Stimulated activated naive B cell treated with anti-CD40 and anti-IgM and Interleukin-4, amounts not matched to agents 10 μg/mL and 1 μg/mL and 100 μg/mL, for 72 hours (primary cell): Measurements from ENCODE around the gene RGS5.
"Not testable (repeated sequence)": the region's sequence is repeated elsewhere in the genome, so short reads cannot be mapped to it uniquely, and the experiment has no call there.

Experiments
- ATAC-seq, 2 donors: fragments of 150-1000 bp; cut with Tn5 transposase; replicated peaks; 2 replicates each; pipeline ENCODE4 v1.10.0; 2021; ENCODE audit warnings: moderate library complexity in 1 of 2
- DNase-seq: peaks from one replicate; pipeline ENCODE4 v3.0.0; 2021
- H3K27ac Mint-ChIP-seq: one replicate; pipeline ENCODE4 v1.8.0; 2022; ENCODE audit warnings: mild to moderate bottlenecking, mixed read lengths
- H3K27me3 Mint-ChIP-seq, 2 donors: one replicate each; pipeline ENCODE4 v1.8.0; 2022; ENCODE audit warnings: mixed read lengths in 2 of 2
- H3K36me3 Mint-ChIP-seq, 2 donors: one replicate each; pipeline ENCODE4 v1.8.0; 2022; ENCODE audit warnings: mixed read lengths in 2 of 2, mild to moderate bottlenecking in 1 of 2
- H3K4me1 Mint-ChIP-seq, 2 donors: one replicate each; pipeline ENCODE4 v1.8.0; 2022; ENCODE audit warnings: mixed read lengths in 2 of 2, mild to moderate bottlenecking in 1 of 2
- H3K4me3 Mint-ChIP-seq, 2 donors: one replicate each; pipeline ENCODE4 v1.8.0; 2022; ENCODE audit warnings: mild to moderate bottlenecking in 2 of 2, mixed read lengths in 2 of 2, moderate library complexity in 1 of 2
- H3K9me3 Mint-ChIP-seq, 2 donors: one replicate each; pipeline ENCODE4 v1.8.0; 2022; ENCODE audit warnings: mixed read lengths in 2 of 2, mild to moderate bottlenecking in 1 of 2

RGS5 gene, protein sequence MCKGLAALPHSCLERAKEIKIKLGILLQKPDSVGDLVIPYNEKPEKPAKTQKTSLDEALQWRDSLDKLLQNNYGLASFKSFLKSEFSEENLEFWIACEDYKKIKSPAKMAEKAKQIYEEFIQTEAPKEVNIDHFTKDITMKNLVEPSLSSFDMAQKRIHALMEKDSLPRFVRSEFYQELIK

DNA sequence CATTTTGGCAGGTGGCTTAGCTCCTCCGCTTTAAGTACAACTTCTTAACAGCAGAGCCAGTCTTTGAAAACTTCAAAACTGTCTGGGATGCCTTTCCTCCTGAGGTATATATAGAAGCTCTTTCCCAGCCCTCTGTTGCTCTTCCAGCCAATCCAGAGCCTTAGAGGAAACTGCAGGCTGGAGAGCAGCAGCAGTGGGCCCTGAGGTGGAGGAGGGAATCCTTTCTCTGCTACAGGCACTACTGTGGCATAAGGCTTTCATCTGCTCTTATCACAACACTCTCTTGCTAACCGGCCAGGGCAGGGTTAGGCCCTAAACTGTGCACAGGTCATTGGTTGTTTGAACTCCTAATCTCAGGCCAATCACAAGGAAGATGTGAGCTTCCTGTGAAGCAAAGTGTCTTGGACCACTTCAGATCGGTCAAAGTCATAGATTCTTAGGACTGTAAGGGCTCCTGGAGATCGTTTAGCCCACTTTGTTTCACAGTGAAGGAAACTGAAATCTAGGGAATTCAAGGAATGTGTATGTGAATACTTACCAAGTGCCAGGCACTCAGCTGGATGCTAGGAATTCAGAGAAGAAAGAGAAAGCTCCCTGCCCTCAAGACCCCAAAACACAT, at the start of gene RGS5:
Gene RGS5 (minus strand): TSS at position 84 of the 619 bp plus-strand sequence. CDS start 81 bp downstream, at position 3.
- DNase-seq (no peak), ATAC-seq (no peak)
- Mint-ChIP-seq H3K9me3 (no peaks in the 10 kb centered on the region), H3K4me1 (no peaks in the 10 kb centered on the region), H3K36me3 (no peaks in the 10 kb centered on the region), H3K27ac (no peak within 1 kb of the TSS), H3K27me3 (no peaks in the 10 kb centered on the region), H3K4me3 (no peak within 1 kb of the TSS)

DNA sequence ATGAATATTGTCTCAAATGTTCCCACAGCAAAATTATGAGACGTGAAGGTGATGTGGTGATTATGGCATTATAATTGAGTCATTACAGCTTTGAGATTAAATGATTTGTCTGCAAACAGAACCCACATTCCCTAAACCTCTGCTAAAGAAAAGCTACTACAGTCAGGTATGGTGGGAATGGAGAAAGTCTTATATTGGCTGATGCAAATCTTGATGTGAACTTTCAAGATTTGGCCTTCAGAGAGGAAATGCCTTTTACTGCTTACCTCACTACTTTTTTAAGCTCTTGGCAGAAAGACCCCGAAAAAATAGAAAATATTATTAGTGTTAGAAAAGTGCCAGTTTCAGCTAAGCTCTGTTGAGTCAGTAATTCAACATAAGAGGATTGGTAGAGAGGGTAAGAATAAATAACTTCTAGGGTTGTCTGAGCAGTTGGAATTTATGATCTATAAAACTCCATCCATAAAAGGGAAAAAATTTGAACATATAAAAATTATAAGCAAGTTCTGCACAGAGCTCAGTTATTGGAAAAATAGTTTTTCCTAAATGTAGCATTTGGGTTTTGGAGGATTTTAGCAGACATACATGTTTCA, 47.8 kb upstream of the RGS5 start:
- Mint-ChIP-seq H3K27ac (no peak overlapping the region), H3K4me3 (no peak overlapping the region), H3K4me1 (no peaks in the 10 kb centered on the region), H3K27me3 (no peaks in the 10 kb centered on the region), H3K36me3 (peaks cover 0 to 3% of the 10 kb centered on the region in 2 donors), H3K9me3 (no peaks in the 10 kb centered on the region)
- ATAC-seq, result no peak
- no peak for DNase-seq

DNA sequence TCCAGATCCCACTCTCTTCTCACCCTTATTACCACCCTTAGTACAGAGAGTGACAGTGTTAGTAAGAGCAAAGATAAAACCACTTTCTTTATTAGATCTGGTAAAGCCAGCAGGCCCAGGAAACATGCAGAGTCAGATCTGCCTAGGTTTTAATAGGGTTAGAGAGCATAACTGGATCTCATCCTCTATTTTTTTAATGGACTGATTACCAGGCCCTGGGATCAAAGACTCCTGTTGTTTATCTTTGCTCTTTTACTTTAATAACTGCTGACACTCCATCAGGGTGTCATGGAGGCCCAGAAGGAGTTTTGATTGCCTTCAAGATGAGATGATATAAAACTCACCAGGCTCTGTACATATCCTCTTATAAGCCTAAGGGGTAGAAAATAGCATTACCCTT, 45.3 kb upstream of the RGS5 start:
- peaks cover 0 to under 1% of the 10 kb centered on the region in 2 donors for H3K9me3 Mint-ChIP-seq
- no peaks in the 10 kb centered on the region for H3K4me1 Mint-ChIP-seq
- no peak overlapping the region for H3K4me3 Mint-ChIP-seq
- H3K27ac Mint-ChIP-seq, result no peak overlapping the region
- H3K36me3 Mint-ChIP-seq, result peaks cover 2% of the 10 kb centered on the region in 2 donors
- H3K27me3 Mint-ChIP-seq, result no peaks in the 10 kb centered on the region
- no peak for ATAC-seq
- DNase-seq, result no peak

DNA sequence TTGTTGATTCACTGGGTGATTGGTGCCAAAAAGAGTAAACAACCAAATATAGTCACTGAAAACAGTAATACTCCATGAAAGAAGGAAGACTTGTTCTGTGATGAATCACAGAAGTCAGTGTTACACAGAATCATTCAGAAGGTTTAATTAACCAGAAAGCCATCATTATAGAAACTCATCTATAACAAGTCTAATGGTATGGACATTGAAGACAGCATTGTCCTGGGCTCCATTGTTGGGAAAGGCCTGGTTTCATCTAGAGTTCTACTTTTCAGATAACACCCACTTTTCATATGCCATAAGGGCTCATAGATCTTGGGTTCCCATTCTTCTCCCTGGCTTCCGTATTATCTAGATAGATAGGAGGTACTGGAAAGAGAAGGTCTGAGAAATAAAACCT, 41.9 kb upstream of the RGS5 start:
- not testable (repeated sequence) for H3K27ac Mint-ChIP-seq, H3K9me3 Mint-ChIP-seq, H3K27me3 Mint-ChIP-seq, DNase-seq, H3K4me3 Mint-ChIP-seq, ATAC-seq, H3K36me3 Mint-ChIP-seq, H3K4me1 Mint-ChIP-seq

DNA sequence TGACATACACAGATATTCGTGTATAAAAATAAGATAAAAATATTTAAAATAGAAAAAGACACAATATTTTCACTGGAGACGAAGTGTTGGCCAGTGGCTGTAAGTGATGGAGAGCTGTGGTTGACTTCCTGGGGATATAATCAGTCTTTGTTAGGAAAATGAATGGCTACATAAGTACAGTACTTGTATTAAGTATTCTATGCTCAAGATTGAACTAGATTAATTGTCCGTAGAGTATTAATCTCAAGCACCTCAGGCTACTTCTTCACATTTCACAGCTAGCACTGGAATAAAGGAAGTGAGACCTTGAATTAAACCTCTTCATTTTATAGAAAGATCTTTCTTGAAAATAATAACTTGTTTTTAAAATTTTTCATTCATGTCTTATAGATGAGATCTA, 39.0 kb upstream of the RGS5 start:
- Mint-ChIP-seq H3K4me3 (no peak overlapping the region), H3K9me3 (peaks cover 0 to 2% of the 10 kb centered on the region in 2 donors), H3K4me1 (no peaks in the 10 kb centered on the region), H3K27me3 (no peaks in the 10 kb centered on the region), H3K27ac (no peak overlapping the region), H3K36me3 (peaks cover 4 to 5% of the 10 kb centered on the region in 2 donors)
- DNase-seq (no peak), ATAC-seq (no peak)

DNA sequence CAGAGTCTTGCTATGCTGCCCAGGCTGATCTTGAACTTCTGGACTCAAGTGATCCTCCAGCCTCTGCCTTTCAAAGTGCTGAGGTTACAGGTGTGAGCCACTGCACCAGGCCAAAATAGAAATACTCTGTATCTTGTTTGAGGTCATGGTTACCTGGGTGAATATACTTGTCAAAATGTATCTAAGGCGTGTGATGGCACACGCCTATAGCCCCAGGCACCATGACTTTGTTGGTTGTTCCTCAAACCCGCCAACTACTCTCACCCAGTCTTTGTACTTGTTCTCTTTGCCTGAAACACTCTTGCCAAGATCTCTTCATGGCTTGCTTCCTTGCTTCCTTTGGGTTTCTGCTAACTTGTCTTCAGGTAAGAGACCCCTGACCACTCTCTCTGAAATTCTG, 38.0 kb upstream of the RGS5 start:
- DNase-seq (no peak), ATAC-seq (no peak)
- no peaks in the 10 kb centered on the region for H3K4me1 Mint-ChIP-seq
- H3K27ac Mint-ChIP-seq, result no peak overlapping the region
- H3K4me3 Mint-ChIP-seq, result no peak overlapping the region
- peaks cover 0 to 2% of the 10 kb centered on the region in 2 donors for H3K9me3 Mint-ChIP-seq
- peaks cover 4 to 5% of the 10 kb centered on the region in 2 donors for H3K36me3 Mint-ChIP-seq
- H3K27me3 Mint-ChIP-seq, result no peaks in the 10 kb centered on the region

DNA sequence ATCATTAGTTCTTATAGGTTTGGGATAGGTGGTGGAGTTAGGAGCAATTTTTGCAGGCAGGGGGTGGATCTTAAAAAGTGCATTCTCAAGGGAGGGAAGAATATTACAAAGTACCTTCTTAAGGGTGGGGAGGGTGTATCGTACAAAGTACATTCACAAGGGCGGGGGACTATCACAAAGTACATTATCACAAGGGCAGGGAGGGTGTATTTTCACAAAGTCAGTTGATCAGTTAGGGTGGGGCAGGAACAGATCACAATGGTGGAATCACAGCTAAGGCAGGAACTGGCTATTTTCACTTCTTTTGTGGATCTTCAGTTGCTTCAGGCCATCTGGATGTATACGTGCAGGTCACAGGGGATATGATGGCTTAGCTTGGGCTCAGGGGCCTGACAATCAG, 30.9 kb upstream of the RGS5 start:
- H3K4me3 Mint-ChIP-seq, H3K27ac Mint-ChIP-seq, H3K4me1 Mint-ChIP-seq, H3K36me3 Mint-ChIP-seq, ATAC-seq, DNase-seq, H3K9me3 Mint-ChIP-seq, H3K27me3 Mint-ChIP-seq: not testable (repeated sequence)

DNA sequence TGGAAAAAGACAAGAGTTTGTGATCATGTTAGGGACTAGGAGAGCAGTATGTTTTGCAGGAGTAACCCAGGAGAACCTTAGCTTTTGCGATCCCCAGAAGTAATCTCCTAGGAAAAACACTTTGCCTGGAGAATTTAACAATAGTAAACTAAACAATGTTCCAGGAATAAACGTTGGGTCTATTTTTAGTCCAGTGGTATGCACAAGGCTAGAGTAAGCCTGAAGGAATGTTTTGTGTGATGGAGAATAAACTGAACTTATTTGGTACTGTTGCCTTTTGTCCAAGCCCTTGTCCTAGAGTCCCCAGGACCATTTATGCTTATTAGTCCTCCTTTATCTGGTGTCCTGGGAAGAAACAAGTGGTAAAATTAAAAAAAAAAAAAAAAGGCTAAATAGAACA, 28.7 kb upstream of the RGS5 start:
- Mint-ChIP-seq H3K4me1 (no peaks in the 10 kb centered on the region), H3K36me3 (no peaks in the 10 kb centered on the region), H3K27ac (no peak overlapping the region), H3K4me3 (no peak overlapping the region), H3K9me3 (peaks cover 0 to 4% of the 10 kb centered on the region in 2 donors), H3K27me3 (peaks cover 4 to 5% of the 10 kb centered on the region in 2 donors)
- DNase-seq (no peak), ATAC-seq (no peak)

DNA sequence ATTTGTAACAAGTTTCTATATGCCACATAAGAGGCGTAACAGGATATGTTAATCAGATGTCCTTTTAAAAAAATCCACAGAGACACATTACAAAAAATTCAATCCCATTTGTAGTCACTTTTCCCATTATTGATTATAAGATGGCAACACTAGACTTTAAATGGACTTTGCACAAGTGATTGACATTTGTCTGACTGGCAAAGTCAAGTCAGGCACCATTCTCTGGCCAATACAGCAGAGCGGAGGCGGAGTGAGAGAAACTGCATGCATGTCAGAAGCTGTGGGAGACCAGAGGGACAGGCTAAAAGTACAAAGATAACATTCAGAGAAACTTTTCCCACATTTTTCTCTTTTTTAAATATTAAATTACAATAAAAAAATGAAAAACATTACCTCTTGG, 28.1 kb upstream of the RGS5 start:
- Mint-ChIP-seq H3K36me3 (no peaks in the 10 kb centered on the region), H3K27ac (no peak overlapping the region), H3K4me1 (no peaks in the 10 kb centered on the region), H3K9me3 (peaks cover 0 to 4% of the 10 kb centered on the region in 2 donors), H3K4me3 (no peak overlapping the region), H3K27me3 (peaks cover 4 to 5% of the 10 kb centered on the region in 2 donors)
- ATAC-seq (no peak), DNase-seq (no peak)

DNA sequence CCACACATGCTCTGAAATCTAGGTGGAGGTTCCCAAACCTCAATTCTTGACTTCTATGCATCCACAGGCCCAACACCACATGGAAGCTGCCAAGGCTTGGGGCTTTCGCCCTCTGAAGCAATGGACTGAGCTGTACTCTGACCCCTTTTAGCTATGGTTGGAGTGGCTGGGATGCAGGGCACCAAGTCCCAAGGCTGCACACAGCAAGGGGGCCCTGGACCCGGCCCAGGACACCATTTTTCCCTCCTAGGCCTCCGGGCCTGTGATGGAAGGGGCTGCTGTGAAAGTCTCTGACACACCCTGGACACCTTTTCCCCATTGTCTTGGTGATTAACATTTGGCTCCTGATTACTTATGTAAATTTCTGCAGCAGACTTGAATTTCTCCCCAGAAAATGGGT, 25.6 kb upstream of the RGS5 start:
- H3K4me3 Mint-ChIP-seq, H3K9me3 Mint-ChIP-seq, H3K27me3 Mint-ChIP-seq, ATAC-seq, DNase-seq, H3K36me3 Mint-ChIP-seq, H3K4me1 Mint-ChIP-seq, H3K27ac Mint-ChIP-seq: not testable (repeated sequence)

DNA sequence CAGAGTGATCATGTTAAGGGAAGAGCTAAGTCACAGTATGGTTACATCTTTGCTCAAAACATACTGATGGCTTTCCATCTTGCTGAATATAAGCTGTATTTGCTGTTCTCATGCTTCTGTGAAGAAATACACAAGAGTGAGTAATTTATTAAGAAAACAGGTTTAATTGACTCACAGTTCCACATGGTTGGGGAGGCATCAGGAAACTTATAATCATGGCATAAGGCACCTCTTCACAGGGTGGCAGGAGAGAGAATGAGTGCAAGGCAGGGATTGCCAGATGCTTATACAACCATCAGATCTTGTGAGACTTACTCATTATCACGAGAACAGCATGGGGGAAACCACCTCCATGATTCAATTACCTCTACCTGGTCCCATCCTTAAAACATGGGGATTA, 24.4 kb upstream of the RGS5 start:
- Mint-ChIP-seq H3K4me1 (no peaks in the 10 kb centered on the region), H3K36me3 (no peaks in the 10 kb centered on the region), H3K4me3 (no peak overlapping the region), H3K27ac (no peak overlapping the region), H3K9me3 (peaks cover 0 to 7% of the 10 kb centered on the region in 2 donors), H3K27me3 (peaks cover 4 to 5% of the 10 kb centered on the region in 2 donors)
- no peak for ATAC-seq
- no peak for DNase-seq

DNA sequence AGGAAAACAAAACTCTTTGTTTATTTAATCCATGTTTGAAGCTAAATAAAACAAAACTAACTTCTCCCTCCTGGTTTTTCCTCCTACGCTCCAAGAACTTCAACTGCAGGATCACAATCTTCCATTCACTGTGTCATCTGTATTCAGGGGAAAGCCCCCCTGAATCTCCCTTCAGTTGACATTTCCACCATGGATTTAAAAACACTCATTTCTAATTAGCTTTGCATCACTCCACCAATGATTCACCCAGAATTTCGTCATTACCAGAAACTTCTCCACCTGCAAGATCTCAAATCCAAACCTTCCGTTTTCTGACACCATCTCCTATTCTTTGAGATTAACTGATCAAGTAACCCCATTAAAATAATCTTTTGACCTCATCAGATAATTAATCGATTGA, 10.9 kb upstream of the RGS5 start:
- Mint-ChIP-seq H3K4me1 (no peaks in the 10 kb centered on the region), H3K27ac (no peak overlapping the region), H3K9me3 (no peaks in the 10 kb centered on the region), H3K4me3 (no peak overlapping the region), H3K36me3 (no peaks in the 10 kb centered on the region), H3K27me3 (peaks cover 8 to 19% of the 10 kb centered on the region in 2 donors)
- no peak for DNase-seq
- no peak for ATAC-seq

DNA sequence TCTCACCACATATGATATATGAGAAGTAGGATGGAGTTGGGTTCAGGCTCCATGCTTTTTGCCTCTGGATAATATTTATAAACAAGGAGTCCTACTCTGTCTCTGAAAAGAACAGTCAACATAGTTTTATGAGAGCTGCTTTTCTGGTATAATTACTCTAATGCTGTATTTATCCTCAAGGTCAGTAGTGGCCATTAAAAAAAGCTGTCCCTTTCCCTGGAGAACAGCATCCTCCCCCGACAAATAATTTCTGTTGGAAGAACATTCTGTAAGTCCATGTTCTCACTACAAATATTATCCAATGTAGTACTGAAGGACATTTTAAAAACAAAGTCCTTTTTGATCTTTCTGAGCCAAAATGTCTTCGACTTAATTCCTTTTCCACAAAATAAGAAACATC, 9.0 kb upstream of the RGS5 start:
- H3K4me1 Mint-ChIP-seq, result no peaks in the 10 kb centered on the region
- no peak for DNase-seq
- H3K27me3 Mint-ChIP-seq, result peaks cover 8 to 19% of the 10 kb centered on the region in 2 donors
- no peaks in the 10 kb centered on the region for H3K36me3 Mint-ChIP-seq
- no peak overlapping the region for H3K4me3 Mint-ChIP-seq
- ATAC-seq, result no peak
- no peak overlapping the region for H3K27ac Mint-ChIP-seq
- H3K9me3 Mint-ChIP-seq, result no peaks in the 10 kb centered on the region

DNA sequence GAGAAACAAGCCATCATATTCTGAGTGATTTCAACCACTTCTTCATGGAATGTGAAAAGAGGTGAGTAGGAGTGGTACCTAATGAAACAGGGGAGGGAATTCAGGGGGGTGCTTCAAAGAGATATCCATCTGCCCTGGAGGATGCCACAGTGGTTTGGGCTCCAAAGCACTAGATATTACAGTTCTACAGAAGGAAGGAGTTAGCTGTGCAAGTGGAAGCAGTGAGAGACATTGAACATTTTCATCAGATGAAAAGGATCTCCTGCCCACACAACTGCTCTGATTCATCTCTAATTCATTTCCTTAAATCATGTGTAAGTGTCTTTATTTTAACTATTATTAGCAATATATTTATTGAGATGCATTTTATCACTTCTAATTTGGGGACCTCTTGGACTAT, 2.8 kb upstream of the RGS5 start:
- H3K27me3 Mint-ChIP-seq, result no peaks in the 10 kb centered on the region
- no peaks in the 10 kb centered on the region for H3K9me3 Mint-ChIP-seq
- DNase-seq (no peak), ATAC-seq (no peak)
- no peaks in the 10 kb centered on the region for H3K36me3 Mint-ChIP-seq
- no peak overlapping the region for H3K4me3 Mint-ChIP-seq
- H3K27ac Mint-ChIP-seq, result no peak overlapping the region
- H3K4me1 Mint-ChIP-seq, result no peaks in the 10 kb centered on the region

DNA sequence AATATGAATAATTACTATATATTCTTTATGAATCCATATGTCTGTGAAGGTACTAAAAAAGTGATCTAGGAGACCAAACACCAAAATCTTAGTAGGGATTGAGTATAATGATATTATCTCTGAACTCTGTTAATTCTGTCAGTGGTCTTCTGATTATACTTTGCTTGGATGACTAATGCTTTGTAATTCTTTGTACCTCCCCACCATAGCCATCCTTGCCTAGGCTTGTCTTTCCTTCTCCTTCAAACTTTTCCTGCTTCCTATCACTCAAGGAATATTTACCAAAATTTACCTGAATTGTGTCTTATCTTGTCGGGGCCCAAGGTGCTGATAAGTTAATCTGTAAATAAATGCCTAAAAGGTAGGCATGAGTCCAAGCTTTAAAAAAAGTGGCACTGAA, 845 bp upstream of the RGS5 start:
- no peaks in the 10 kb centered on the region for H3K9me3 Mint-ChIP-seq
- DNase-seq, result no peak
- H3K27ac Mint-ChIP-seq, result no peak overlapping the region
- no peaks in the 10 kb centered on the region for H3K4me1 Mint-ChIP-seq
- H3K27me3 Mint-ChIP-seq, result no peaks in the 10 kb centered on the region
- no peak for ATAC-seq
- no peaks in the 10 kb centered on the region for H3K36me3 Mint-ChIP-seq
- H3K4me3 Mint-ChIP-seq, result no peak overlapping the region
